Thyroid gland (tissue), 4 donors: Measurements from ENCODE around the gene SUCLA2.

Source experiments
- CTCF ChIP-seq, 6 experiments: fragments of 200-600 bp in 3 of 6; fragments of 450-650 bp in 3 of 6; sonication (generic) in 3 of 6; IDR thresholded peaks; one replicate each; pipeline ENCODE4 v1.5.1; 2016 to 2019; ENCODE audit warnings: antibody characterized with exemption in 6 of 6, mild to moderate bottlenecking in 2 of 6, inconsistent platforms in 1 of 6, moderate library complexity in 1 of 6
- POLR2A ChIP-seq, 2 donors: fragments of 450-650 bp; IDR thresholded peaks; one replicate each; pipeline ENCODE4 v1.6.1; 2017; ENCODE audit warnings: antibody characterized with exemption in 2 of 2, mild to moderate bottlenecking in 2 of 2, moderate library complexity in 1 of 2

- TF ChIP-seq CTCF (IDR thresholded peaks at IDR 0.05) (no peak), POLR2A (IDR thresholded peaks at IDR 0.05) (no peak)
Observed at GRCh38 chr13:47983070-47983469, 18.0 kb downstream of the SUCLA2 start.
